SK-N-SH treated with all-trans-retinoic acid at 6 μM for 48 hours (cell line): ENCODE data around the gene SLC15A1.

Experiments used
- ATAC-seq: fragments of 200-7000 bp; cut with Tn5 transposase; 3 replicates; pipeline ENCODE4 v1.9.1; 2020; ENCODE audit warnings: mild to moderate bottlenecking, moderate library complexity
- ARNTL ChIP-seq: fragments of 450-650 bp; formaldehyde crosslinking; IDR thresholded peaks from 2 replicates; pipeline ENCODE4 v1.5.0; 2020; ENCODE audit warnings: low read depth, mild to moderate bottlenecking, moderate library complexity, borderline replicate concordance
- BACH2 ChIP-seq: fragments of 250-450 bp; sonication (Bioruptor Pico); IDR thresholded peaks from 2 replicates; pipeline ENCODE4 v1.9.0; 2021; ENCODE audit warnings: mild to moderate bottlenecking, borderline replicate concordance
- CSDC2 ChIP-seq: fragments of 250-450 bp; sonication (Bioruptor Pico); IDR thresholded peaks from 2 replicates; pipeline ENCODE4 v1.5.0; 2020; ENCODE audit warnings: mild to moderate bottlenecking, moderate library complexity
- ESRRG ChIP-seq: fragments of 250-450 bp; sonication (Bioruptor Pico); IDR thresholded peaks from 2 replicates; pipeline ENCODE4 v1.6.1; 2021; ENCODE audit warnings: mild to moderate bottlenecking
- GLIS3 ChIP-seq: fragments of 250-450 bp; sonication (Bioruptor Pico); IDR thresholded peaks from 2 replicates; pipeline ENCODE4 v1.5.0; 2020; ENCODE audit warnings: mild to moderate bottlenecking, moderate library complexity
- ISL1 ChIP-seq: fragments of 250-450 bp; sonication (Bioruptor Pico); IDR thresholded peaks from 2 replicates; pipeline ENCODE4 v2.1.2; 2022; ENCODE audit warnings: mild to moderate bottlenecking, moderate library complexity
- OSR1 ChIP-seq: fragments of 250-450 bp; sonication (Bioruptor Pico); IDR thresholded peaks from 2 replicates; pipeline ENCODE4 v1.8.0; 2022; ENCODE audit warnings: moderate library complexity, mild to moderate bottlenecking, inconsistent platforms
- PPARA ChIP-seq: fragments of 250-450 bp; sonication (Bioruptor Pico); IDR thresholded peaks from 2 replicates; pipeline ENCODE4 v1.5.0; 2020; ENCODE audit warnings: mild to moderate bottlenecking, borderline replicate concordance
- RARB ChIP-seq: fragments of 250-450 bp; sonication (Bioruptor Pico); IDR thresholded peaks from 2 replicates; pipeline ENCODE4 v1.8.0; 2021; ENCODE audit warnings: mild to moderate bottlenecking, moderate library complexity
- SNAI2 ChIP-seq: fragments of 250-450 bp; sonication (Bioruptor Pico); IDR thresholded peaks from 2 replicates; pipeline ENCODE4 v1.5.0; 2020; ENCODE audit warnings: mild to moderate bottlenecking, moderate library complexity
- TCF4 ChIP-seq: fragments of 250-450 bp; sonication (Bioruptor Pico); IDR thresholded peaks from 2 replicates; pipeline ENCODE4 v1.8.0; 2021; ENCODE audit warnings: mild to moderate bottlenecking, moderate library complexity, borderline replicate concordance
- TOX ChIP-seq: fragments of 250-450 bp; sonication (Bioruptor Pico); IDR thresholded peaks from 2 replicates; pipeline ENCODE4 v1.8.0; 2021; ENCODE audit warnings: mild to moderate bottlenecking, moderate library complexity, borderline replicate concordance
- ZC3H10 ChIP-seq: fragments of 250-450 bp; sonication (Bioruptor Pico); IDR thresholded peaks from 2 replicates; pipeline ENCODE4 v1.5.1; 2021; ENCODE audit warnings: mild to moderate bottlenecking, moderate library complexity
- ZFP3 ChIP-seq: fragments of 250-450 bp; sonication (Bioruptor Pico); IDR thresholded peaks from 2 replicates; pipeline ENCODE4 v1.5.0; 2020; ENCODE audit warnings: mild to moderate bottlenecking, moderate library complexity
- ZFP30 ChIP-seq: fragments of 450-650 bp; formaldehyde crosslinking; IDR thresholded peaks from 2 replicates; pipeline ENCODE4 v1.5.0; 2022; ENCODE audit warnings: mild to moderate bottlenecking, moderate library complexity
- ZNF565 ChIP-seq: fragments of 450-650 bp; formaldehyde crosslinking; conservative IDR thresholded peaks from 2 replicates; pipeline ENCODE4 v1.5.0; 2020; ENCODE audit warnings: low read depth, mild to moderate bottlenecking, moderate library complexity
- ZNF8 ChIP-seq: fragments of 450-650 bp; formaldehyde crosslinking; IDR thresholded peaks from 2 replicates; pipeline ENCODE4 v1.5.0; 2020; ENCODE audit warnings: mild to moderate bottlenecking, moderate library complexity
- TF ChIP-seq, protein P1 (sequence below): fragments of 250-450 bp; sonication (Bioruptor Pico); IDR thresholded peaks from 2 replicates; pipeline ENCODE4 v1.5.1; 2020; ENCODE audit warnings: low read depth, mild to moderate bottlenecking, moderate library complexity
- TF ChIP-seq, protein P2 (sequence below): fragments of 250-450 bp; sonication (Bioruptor Pico); IDR thresholded peaks from 2 replicates; pipeline ENCODE4 v1.5.0; 2020; ENCODE audit warnings: mild to moderate bottlenecking, moderate library complexity
- TF ChIP-seq, protein P3 (sequence below): fragments of 250-450 bp; sonication (Bioruptor Pico); IDR thresholded peaks from 2 replicates; pipeline ENCODE4 v1.5.1; 2021; ENCODE audit warnings: mild to moderate bottlenecking, moderate library complexity
- TF ChIP-seq, protein P4 (sequence below): fragments of 250-450 bp; sonication (Bioruptor Pico); IDR thresholded peaks from 2 replicates; pipeline ENCODE4 v1.8.0; 2020; ENCODE audit warnings: mild to moderate bottlenecking, moderate library complexity, borderline replicate concordance
- TF ChIP-seq, protein P5 (sequence below): fragments of 250-450 bp; sonication (Bioruptor Pico); IDR thresholded peaks from 2 replicates; pipeline ENCODE4 v1.8.0; 2021; ENCODE audit warnings: low read depth, mild to moderate bottlenecking, moderate library complexity, borderline replicate concordance

Gene SLC15A1

DNA sequence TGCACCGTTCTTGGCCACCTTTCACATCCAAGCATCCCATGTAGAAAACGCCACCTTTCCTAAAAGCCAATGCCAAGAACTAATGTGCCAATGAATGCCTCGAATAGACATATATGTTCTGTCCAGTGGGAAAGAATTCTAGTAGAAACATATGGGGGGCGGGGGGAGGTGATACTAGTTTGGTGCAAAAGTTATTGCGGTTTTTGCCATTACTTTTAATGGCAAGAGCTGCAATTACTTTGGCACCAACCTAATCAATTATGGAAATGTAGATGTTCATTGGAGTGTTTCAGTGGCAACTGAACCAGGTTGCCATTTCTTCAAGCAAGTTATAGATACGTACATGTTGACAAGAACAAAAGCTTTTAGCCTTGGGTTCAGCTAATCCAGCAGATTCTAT is 34.6 kb downstream of the SLC15A1 start:
- no peak for ATAC-seq
- no peak for TF ChIP-seq ZNF565 (CRISPR knock-in tag)
- no peak for TF ChIP-seq TCF4 (CRISPR knock-in tag)
- no peak for TF ChIP-seq ZNF8 (CRISPR knock-in tag)
- no peak for TF ChIP-seq SNAI2
- TF ChIP-seq ARNTL (CRISPR knock-in tag) = no peak
- TF ChIP-seq, protein P1, sequence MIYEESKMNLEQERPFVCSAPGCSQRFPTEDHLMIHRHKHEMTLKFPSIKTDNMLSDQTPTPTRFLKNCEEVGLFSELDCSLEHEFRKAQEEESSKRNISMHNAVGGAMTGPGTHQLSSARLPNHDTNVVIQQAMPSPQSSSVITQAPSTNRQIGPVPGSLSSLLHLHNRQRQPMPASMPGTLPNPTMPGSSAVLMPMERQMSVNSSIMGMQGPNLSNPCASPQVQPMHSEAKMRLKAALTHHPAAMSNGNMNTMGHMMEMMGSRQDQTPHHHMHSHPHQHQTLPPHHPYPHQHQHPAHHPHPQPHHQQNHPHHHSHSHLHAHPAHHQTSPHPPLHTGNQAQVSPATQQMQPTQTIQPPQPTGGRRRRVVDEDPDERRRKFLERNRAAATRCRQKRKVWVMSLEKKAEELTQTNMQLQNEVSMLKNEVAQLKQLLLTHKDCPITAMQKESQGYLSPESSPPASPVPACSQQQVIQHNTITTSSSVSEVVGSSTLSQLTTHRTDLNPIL (CRISPR knock-in tag) = no peak
- no peak for TF ChIP-seq OSR1
- TF ChIP-seq ESRRG (CRISPR knock-in tag) = no peak
- TF ChIP-seq, protein P2, sequence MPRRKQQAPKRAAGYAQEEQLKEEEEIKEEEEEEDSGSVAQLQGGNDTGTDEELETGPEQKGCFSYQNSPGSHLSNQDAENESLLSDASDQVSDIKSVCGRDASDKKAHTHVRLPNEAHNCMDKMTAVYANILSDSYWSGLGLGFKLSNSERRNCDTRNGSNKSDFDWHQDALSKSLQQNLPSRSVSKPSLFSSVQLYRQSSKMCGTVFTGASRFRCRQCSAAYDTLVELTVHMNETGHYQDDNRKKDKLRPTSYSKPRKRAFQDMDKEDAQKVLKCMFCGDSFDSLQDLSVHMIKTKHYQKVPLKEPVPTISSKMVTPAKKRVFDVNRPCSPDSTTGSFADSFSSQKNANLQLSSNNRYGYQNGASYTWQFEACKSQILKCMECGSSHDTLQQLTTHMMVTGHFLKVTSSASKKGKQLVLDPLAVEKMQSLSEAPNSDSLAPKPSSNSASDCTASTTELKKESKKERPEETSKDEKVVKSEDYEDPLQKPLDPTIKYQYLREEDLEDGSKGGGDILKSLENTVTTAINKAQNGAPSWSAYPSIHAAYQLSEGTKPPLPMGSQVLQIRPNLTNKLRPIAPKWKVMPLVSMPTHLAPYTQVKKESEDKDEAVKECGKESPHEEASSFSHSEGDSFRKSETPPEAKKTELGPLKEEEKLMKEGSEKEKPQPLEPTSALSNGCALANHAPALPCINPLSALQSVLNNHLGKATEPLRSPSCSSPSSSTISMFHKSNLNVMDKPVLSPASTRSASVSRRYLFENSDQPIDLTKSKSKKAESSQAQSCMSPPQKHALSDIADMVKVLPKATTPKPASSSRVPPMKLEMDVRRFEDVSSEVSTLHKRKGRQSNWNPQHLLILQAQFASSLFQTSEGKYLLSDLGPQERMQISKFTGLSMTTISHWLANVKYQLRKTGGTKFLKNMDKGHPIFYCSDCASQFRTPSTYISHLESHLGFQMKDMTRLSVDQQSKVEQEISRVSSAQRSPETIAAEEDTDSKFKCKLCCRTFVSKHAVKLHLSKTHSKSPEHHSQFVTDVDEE (CRISPR knock-in tag) = no peak
- no peak for TF ChIP-seq RARB (CRISPR knock-in tag)
- no peak for TF ChIP-seq ZFP30
- TF ChIP-seq, protein P3, sequence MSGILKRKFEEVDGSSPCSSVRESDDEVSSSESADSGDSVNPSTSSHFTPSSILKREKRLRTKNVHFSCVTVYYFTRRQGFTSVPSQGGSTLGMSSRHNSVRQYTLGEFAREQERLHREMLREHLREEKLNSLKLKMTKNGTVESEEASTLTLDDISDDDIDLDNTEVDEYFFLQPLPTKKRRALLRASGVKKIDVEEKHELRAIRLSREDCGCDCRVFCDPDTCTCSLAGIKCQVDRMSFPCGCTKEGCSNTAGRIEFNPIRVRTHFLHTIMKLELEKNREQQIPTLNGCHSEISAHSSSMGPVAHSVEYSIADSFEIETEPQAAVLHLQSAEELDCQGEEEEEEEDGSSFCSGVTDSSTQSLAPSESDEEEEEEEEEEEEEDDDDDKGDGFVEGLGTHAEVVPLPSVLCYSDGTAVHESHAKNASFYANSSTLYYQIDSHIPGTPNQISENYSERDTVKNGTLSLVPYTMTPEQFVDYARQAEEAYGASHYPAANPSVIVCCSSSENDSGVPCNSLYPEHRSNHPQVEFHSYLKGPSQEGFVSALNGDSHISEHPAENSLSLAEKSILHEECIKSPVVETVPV (CRISPR knock-in tag) = no peak
- TF ChIP-seq, protein P4, sequence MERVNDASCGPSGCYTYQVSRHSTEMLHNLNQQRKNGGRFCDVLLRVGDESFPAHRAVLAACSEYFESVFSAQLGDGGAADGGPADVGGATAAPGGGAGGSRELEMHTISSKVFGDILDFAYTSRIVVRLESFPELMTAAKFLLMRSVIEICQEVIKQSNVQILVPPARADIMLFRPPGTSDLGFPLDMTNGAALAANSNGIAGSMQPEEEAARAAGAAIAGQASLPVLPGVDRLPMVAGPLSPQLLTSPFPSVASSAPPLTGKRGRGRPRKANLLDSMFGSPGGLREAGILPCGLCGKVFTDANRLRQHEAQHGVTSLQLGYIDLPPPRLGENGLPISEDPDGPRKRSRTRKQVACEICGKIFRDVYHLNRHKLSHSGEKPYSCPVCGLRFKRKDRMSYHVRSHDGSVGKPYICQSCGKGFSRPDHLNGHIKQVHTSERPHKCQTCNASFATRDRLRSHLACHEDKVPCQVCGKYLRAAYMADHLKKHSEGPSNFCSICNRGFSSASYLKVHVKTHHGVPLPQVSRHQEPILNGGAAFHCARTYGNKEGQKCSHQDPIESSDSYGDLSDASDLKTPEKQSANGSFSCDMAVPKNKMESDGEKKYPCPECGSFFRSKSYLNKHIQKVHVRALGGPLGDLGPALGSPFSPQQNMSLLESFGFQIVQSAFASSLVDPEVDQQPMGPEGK = no peak
- no peak for TF ChIP-seq ISL1 (CRISPR knock-in tag)
- no peak for TF ChIP-seq BACH2 (CRISPR knock-in tag)
- TF ChIP-seq ZFP3 (CRISPR knock-in tag) = no peak
- no peak for TF ChIP-seq ZC3H10 (CRISPR knock-in tag)
- no peak for TF ChIP-seq CSDC2 (CRISPR knock-in tag)

DNA sequence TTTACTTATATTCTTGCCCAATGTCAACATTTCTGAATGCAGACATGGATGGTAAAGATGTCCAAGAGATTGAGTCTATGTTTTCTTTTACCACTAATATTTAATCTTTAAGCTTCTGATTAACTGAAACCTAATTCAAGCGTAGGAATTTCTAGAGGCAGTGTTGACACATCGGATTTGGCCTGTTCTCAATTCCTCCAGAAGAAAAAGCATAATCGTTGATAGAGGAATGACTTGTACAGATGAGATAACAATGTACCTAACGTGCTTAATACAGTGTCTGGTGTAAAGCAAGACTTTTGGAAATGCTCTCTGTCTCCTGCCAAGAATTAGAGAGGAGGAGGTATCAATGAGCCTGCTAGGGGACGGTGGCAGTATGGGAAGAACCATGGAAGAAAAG is 35.2 kb downstream of the SLC15A1 start:
- ATAC-seq = no peak
- no peak for TF ChIP-seq OSR1
- TF ChIP-seq, all 23 proteins: peak for 0

DNA sequence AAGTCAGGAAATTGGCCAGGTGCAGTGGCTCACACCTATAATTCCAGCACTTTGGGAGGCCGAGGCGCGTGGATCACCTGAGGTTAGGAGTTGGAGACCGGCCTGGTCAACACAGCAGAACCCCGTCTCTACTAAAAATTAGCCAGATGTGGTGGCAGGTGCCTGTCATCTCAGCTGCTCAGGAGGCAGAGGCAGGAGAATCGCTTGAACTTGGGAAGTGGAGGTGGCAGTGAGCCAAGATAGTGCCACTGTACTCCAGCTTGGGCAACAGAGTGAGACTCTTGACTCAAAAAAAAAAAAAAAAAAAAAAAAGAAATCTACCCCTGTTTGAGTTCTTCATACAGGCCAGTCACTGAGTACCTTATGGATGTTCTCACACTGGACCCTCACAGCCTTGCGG is 42.0 kb downstream of the SLC15A1 start:
- no peak for ATAC-seq
- TF ChIP-seq ESRRG (CRISPR knock-in tag) = no peak
- no peak for TF ChIP-seq TOX
- TF ChIP-seq, protein P2 (CRISPR knock-in tag) = no peak
- no peak for TF ChIP-seq CSDC2 (CRISPR knock-in tag)
- TF ChIP-seq ZNF8 (CRISPR knock-in tag) = no peak
- TF ChIP-seq ZFP3 (CRISPR knock-in tag) = no peak
- TF ChIP-seq ZC3H10 (CRISPR knock-in tag) = no peak
- TF ChIP-seq ARNTL (CRISPR knock-in tag) = no peak
- TF ChIP-seq ZFP30 = no peak
- TF ChIP-seq SNAI2 = no peak
- no peak for TF ChIP-seq OSR1
- TF ChIP-seq RARB (CRISPR knock-in tag) = no peak
- TF ChIP-seq PPARA = no peak
- no peak for TF ChIP-seq GLIS3 (CRISPR knock-in tag)
- no peak for TF ChIP-seq BACH2 (CRISPR knock-in tag)
- no peak for TF ChIP-seq ISL1 (CRISPR knock-in tag)
- TF ChIP-seq, protein P5, sequence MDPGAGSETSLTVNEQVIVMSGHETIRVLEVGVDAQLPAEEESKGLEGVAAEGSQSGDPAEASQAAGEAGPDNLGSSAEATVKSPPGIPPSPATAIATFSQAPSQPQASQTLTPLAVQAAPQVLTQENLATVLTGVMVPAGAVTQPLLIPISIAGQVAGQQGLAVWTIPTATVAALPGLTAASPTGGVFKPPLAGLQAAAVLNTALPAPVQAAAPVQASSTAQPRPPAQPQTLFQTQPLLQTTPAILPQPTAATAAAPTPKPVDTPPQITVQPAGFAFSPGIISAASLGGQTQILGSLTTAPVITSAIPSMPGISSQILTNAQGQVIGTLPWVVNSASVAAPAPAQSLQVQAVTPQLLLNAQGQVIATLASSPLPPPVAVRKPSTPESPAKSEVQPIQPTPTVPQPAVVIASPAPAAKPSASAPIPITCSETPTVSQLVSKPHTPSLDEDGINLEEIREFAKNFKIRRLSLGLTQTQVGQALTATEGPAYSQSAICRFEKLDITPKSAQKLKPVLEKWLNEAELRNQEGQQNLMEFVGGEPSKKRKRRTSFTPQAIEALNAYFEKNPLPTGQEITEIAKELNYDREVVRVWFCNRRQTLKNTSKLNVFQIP (CRISPR knock-in tag) = no peak
- TF ChIP-seq TCF4 (CRISPR knock-in tag) = no peak
- TF ChIP-seq, protein P4 = no peak
